Fibroblast of skin of right biceps (primary cell): ENCODE results near the gene ARMH4.
A peak's percentile ranks its signal among the peaks of the same experiment; 100 is the strongest.

Source experiments
- DNase-seq: peaks from one replicate; pipeline ENCODE4 v3.0.0-alpha.2; 2013

The ARMH4 gene

GRCh38 chr14:58152014-58152857, at the start of gene ARMH4:
Gene ARMH4 (minus strand): TSS chr14:58152213. CDS start chr14:58139358, 12,855 bp downstream.
- peak; percentile 89 for DNase-seq

GRCh38 chr14:58200846-58201245, 48.8 kb upstream of the ARMH4 start:
- DNase-seq: no peak

- DNase-seq: no peak
Observed at GRCh38 chr14:58200480-58200841, 48.4 kb upstream of the ARMH4 start.

- DNase-seq: peak; percentile 79
Observed at GRCh38 chr14:58199726-58200479, 47.9 kb upstream of the ARMH4 start, which contains the start of gene ACTR10. Gene ACTR10 (plus strand): TSS chr14:58200149. CDS start chr14:58200218, 69 bp downstream.

- DNase-seq: no peak
Observed at GRCh38 chr14:58198086-58198485, 46.1 kb upstream of the ARMH4 start.

- DNase-seq: no peak
Observed at GRCh38 chr14:58196198-58196597, 44.2 kb upstream of the ARMH4 start.

GRCh38 chr14:58193542-58193941, 41.5 kb upstream of the ARMH4 start:
- DNase-seq: no peak

GRCh38 chr14:58191763-58192601, 40.0 kb upstream of the ARMH4 start:
- DNase-seq: no peak

- no peak for DNase-seq
Observed at GRCh38 chr14:58189176-58189575, 37.2 kb upstream of the ARMH4 start.

GRCh38 chr14:58177125-58177524, 25.1 kb upstream of the ARMH4 start:
- no peak for DNase-seq

- DNase-seq: peak; percentile 85
Observed at GRCh38 chr14:58171090-58171489, 19.1 kb upstream of the ARMH4 start.

- DNase-seq: no peak
Observed at GRCh38 chr14:58167891-58168290, 15.9 kb upstream of the ARMH4 start.

GRCh38 chr14:58167057-58167456, 15.0 kb upstream of the ARMH4 start:
- DNase-seq: peak; percentile 5

- DNase-seq: peak; percentile 89
Observed at GRCh38 chr14:58166005-58166983, 14.3 kb upstream of the ARMH4 start.

- DNase-seq: no peak
Observed at GRCh38 chr14:58160561-58160960, 8.5 kb upstream of the ARMH4 start.

GRCh38 chr14:58151133-58152013, 640 bp downstream of the ARMH4 start:
- DNase-seq: peak; percentile 34

GRCh38 chr14:58150243-58150805, 1.7 kb downstream of the ARMH4 start:
- no peak for DNase-seq

GRCh38 chr14:58149196-58149595, 2.8 kb downstream of the ARMH4 start:
- no peak for DNase-seq

GRCh38 chr14:58146399-58146798, 5.6 kb downstream of the ARMH4 start:
- DNase-seq: no peak

GRCh38 chr14:58145936-58146335, 6.1 kb downstream of the ARMH4 start:
- DNase-seq: no peak
